GM12891 (cell line): ENCODE results near the gene SPA17. TPM values are rescaled to one million over a fixed set of nuclear protein-coding genes. Genes with fewer than 3 reads are reported as not detected.

ENCODE experiments used
- DNase-seq: peaks from one replicate; pipeline ENCODE4 v3.0.0; 2011; ENCODE audit warnings: low spot score; ENCODE audit not compliant: insufficient read length
- FAIRE-seq: peaks from 2 replicates; lab custom pipeline; 2011; peaks lifted over from hg19 to GRCh38; lab: Jason Lieb, UNC
- PAX5 ChIP-seq: IDR thresholded peaks from 2 replicates; pipeline ENCODE4 v1.6.1; 2011; ENCODE audit warnings: low read length, moderate library complexity, mild to moderate bottlenecking; ENCODE audit not compliant: insufficient read depth, severe bottlenecking
- POLR2A ChIP-seq: IDR thresholded peaks from 2 replicates; pipeline ENCODE4 v1.6.1; 2011; ENCODE audit warnings: low read depth, low read length, control low read depth
- POLR2AphosphoS5 ChIP-seq: IDR thresholded peaks from 2 replicates; pipeline ENCODE4 v1.6.1; 2011; ENCODE audit warnings: low read depth, low read length, control low read depth
- POU2F2 ChIP-seq: IDR thresholded peaks from 2 replicates; pipeline ENCODE4 v1.6.1; 2011; ENCODE audit warnings: low read depth, mild to moderate bottlenecking, control low read depth, low read length, moderate library complexity
- SPI1 ChIP-seq: IDR thresholded peaks from 2 replicates; pipeline ENCODE4 v1.6.1; 2011; ENCODE audit warnings: low read depth, low read length, control low read depth
- TAF1 ChIP-seq: IDR thresholded peaks from 2 replicates; pipeline ENCODE4 v1.6.1; 2011; ENCODE audit warnings: low read depth, low read length, control low read depth
- polyA plus RNA-seq: library from polyadenylated mRNA; unstranded; fragments of >200 nt; gene quantifications from one replicate; pipeline ENCODE4 v1.2.1, GENCODE V29; 2012; ENCODE audit warnings: low read depth, missing spikeins, inconsistent platforms; ENCODE audit not compliant: missing spikeins

The SPA17 gene
- polyA plus RNA-seq: 9.7 TPM

GRCh38 chr11:124673333-124674167 lies at the start of gene SPA17, which contains the start of gene SIAE:
Gene SPA17, plus strand, starts transcription at chr11:124673904. Its CDS starts 1,361 bp downstream, at chr11:124675265.
Gene SIAE, minus strand, starts transcription at chr11:124673739. Its CDS starts 31 bp downstream, at chr11:124673708.
- TF ChIP-seq TAF1 (no peak; the same call in 1 of the 2 replicates), SPI1 (peak; percentile 86), POU2F2 (no peak), POLR2AphosphoS5 (0 out of 2 replicates have a peak, but pooled peaks have one; percentile 56)
- peak; percentile 70 for FAIRE-seq
- peak; percentile 79 for DNase-seq

GRCh38 chr11:124625504-124626168 lies 48.1 kb upstream of the SPA17 start:
- TF ChIP-seq POLR2A (no peak), PAX5 (no peak)
- DNase-seq: no peak
- no peak for FAIRE-seq

GRCh38 chr11:124627546-124627945 lies 46.2 kb upstream of the SPA17 start:
- TF ChIP-seq TAF1: no peak
- TF ChIP-seq POLR2AphosphoS5: no peak
- TF ChIP-seq POLR2A: no peak
- TF ChIP-seq SPI1: no peak
- no peak for TF ChIP-seq POU2F2
- DNase-seq: no peak

GRCh38 chr11:124629961-124630360 lies 43.7 kb upstream of the SPA17 start:
- FAIRE-seq: no peak
- no peak for DNase-seq
- no peak for TF ChIP-seq POLR2AphosphoS5
- TF ChIP-seq TAF1: no peak
- no peak for TF ChIP-seq SPI1
- no peak for TF ChIP-seq POLR2A
- TF ChIP-seq POU2F2: no peak
- TF ChIP-seq PAX5: no peak

More at GRCh38 chr11:124627546-124627945, 46.2 kb upstream of the SPA17 start:
- FAIRE-seq: no peak

- TF ChIP-seq SPI1 (no peak), POLR2A (no peak)
- no peak for DNase-seq
- FAIRE-seq: no peak
Measured at GRCh38 chr11:124633355-124633754, 40.3 kb upstream of the SPA17 start.

GRCh38 chr11:124635932-124636331 lies 37.8 kb upstream of the SPA17 start:
- DNase-seq (no peak), FAIRE-seq (no peak)
- TF ChIP-seq POLR2AphosphoS5: no peak
- no peak for TF ChIP-seq SPI1
- no peak for TF ChIP-seq PAX5
- TF ChIP-seq TAF1: no peak
- TF ChIP-seq POLR2A: no peak
- TF ChIP-seq POU2F2: no peak

- DNase-seq: no peak
Measured at GRCh38 chr11:124638500-124638899, 35.2 kb upstream of the SPA17 start.

GRCh38 chr11:124639186-124639585 lies 34.5 kb upstream of the SPA17 start:
- no peak for DNase-seq
- TF ChIP-seq POU2F2 (no peak), SPI1 (no peak), POLR2A (no peak), PAX5 (no peak), TAF1 (no peak), POLR2AphosphoS5 (no peak)
- FAIRE-seq: no peak

More at GRCh38 chr11:124638500-124638899, 35.2 kb upstream of the SPA17 start:
- TF ChIP-seq POU2F2: no peak
- no peak for TF ChIP-seq TAF1
- TF ChIP-seq PAX5: no peak
- no peak for TF ChIP-seq POLR2A
- no peak for TF ChIP-seq POLR2AphosphoS5
- no peak for TF ChIP-seq SPI1
- no peak for FAIRE-seq

- no peak for TF ChIP-seq POLR2A
- TF ChIP-seq PAX5: no peak
- no peak for TF ChIP-seq TAF1
- no peak for TF ChIP-seq POLR2AphosphoS5
- TF ChIP-seq POU2F2: no peak
- TF ChIP-seq SPI1: no peak
- no peak for FAIRE-seq
- no peak for DNase-seq
Measured at GRCh38 chr11:124640666-124641065, 33.0 kb upstream of the SPA17 start.

- DNase-seq (no peak), FAIRE-seq (no peak)
- TF ChIP-seq TAF1: no peak
- no peak for TF ChIP-seq SPI1
- no peak for TF ChIP-seq PAX5
- no peak for TF ChIP-seq POU2F2
- no peak for TF ChIP-seq POLR2AphosphoS5
- TF ChIP-seq POLR2A: no peak
Measured at GRCh38 chr11:124642628-124643027, 31.1 kb upstream of the SPA17 start.
